Urothelium cell line (cell line): ENCODE measurements around the gene LEF1.
A peak's percentile ranks its signal among the peaks of the same experiment; 100 is the strongest.
"Not testable (repeated sequence)": the region's sequence is repeated elsewhere in the genome, so short reads cannot be mapped to it uniquely, and the experiment has no call there.

ENCODE experiments used
- DNase-seq: peaks from one replicate; pipeline ENCODE4 v3.0.0; 2011; ENCODE audit warnings: low spot score, mixed read lengths
- FAIRE-seq: peaks from 2 replicates; lab custom pipeline; 2011; peaks lifted over from hg19 to GRCh38; lab: Jason Lieb, UNC

LEF1 gene

DNA sequence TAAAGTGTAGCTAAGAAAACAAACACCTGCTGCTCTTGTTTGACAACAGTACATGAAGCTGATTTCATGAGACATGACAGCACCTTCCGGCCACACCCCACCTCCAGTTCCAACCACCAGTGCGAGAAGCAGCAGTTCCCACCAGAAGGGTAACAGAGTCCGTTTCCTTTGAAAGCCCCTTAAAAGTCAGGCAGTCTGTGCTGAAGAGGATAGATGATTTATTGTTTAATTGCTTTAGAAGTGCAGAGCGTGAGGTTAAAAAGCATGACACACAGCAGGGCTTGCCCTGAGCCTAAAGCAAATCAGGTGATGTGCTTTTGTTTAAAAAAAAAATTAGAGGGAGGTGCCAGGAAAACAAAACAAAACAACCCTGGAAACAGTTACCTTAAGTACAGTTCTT lies 96.4 kb downstream of the LEF1 start:
- DNase-seq = no peak
- FAIRE-seq = no peak

GRCh38 chr4:108070775-108071174 lies 98.0 kb downstream of the LEF1 start:
- DNase-seq = no peak
- no peak for FAIRE-seq

GRCh38 chr4:108068442-108068841 lies 100.3 kb downstream of the LEF1 start:
- DNase-seq = no peak
- FAIRE-seq = no peak

DNA sequence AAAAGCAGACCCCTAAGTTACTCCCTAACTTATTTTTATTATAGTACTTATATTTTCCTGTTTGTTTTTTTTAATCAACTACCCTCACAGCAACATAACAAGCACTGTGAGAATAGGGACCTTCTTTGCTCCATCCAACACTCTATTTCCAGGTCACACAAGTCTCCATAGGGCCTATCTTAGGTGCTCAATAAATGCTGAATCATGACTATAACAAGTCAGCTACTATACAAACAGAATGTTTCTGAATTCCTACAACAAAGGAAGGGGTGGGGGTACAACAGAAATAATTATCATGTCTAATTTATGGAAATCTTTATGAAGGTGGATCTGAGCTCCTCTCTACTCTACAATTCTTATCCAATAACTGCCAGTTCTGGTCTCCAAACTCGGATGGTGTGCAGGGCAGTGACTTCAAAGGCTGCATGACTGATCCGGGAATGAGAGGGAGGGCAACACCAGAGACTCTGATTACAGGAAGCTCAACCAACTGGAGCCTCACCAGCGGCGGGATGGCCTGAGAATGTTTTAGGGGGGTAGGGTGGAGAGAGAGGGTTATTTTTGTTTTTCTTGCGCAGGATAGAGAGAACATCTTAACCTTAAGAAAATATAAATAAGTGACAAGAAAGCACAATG lies 107.9 kb downstream of the LEF1 start:
- no peak for DNase-seq
- FAIRE-seq = no peak

DNA sequence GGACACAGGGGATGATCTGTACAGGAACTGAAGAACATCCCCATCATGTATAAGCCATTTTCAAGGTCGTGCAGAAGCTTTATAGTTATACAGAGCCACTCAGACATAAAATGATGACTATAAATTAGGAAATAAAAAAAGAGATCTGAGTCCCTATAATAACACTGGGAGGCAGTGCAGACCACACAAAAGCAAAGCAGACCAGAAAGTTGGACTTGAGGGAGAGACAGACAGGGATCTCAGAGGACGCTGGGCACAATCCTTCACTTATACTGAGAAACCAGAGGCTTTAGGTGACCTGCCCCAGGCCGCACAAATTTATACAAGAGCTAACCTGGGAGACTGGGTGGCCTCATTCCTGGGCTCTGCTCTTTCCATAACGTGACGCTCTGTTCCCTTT lies 108.6 kb downstream of the LEF1 start:
- peak; percentile 21 for DNase-seq
- no peak for FAIRE-seq

- DNase-seq = no peak
- FAIRE-seq = no peak
Measured at GRCh38 chr4:108058685-108059440, 109.9 kb downstream of the LEF1 start.

GRCh38 chr4:108056418-108056817 lies 112.3 kb downstream of the LEF1 start:
- no peak for FAIRE-seq

DNA sequence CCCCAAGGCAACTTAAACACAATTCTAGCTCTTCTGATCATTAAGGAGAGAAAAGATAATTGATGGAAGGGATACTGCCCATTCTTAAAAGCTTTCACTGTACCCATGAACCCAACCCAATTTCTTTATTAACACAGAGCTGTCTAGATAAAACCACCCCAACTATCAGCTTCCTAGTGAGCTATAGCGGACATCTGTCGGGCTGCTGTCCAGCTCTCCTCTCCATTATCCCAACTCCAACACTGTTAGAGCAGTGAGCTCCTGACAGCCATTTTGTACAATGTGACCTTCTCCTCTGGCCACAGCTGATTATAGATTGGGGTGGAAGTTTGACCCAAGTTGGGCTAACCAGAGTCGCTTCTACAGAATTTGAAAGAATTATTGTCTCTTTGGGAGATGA lies 112.9 kb downstream of the LEF1 start:
- no peak for DNase-seq
- no peak for FAIRE-seq

More at GRCh38 chr4:108056418-108056817, 112.3 kb downstream of the LEF1 start:
- no peak for DNase-seq

- DNase-seq (no peak), FAIRE-seq (no peak)
Measured at GRCh38 chr4:108054025-108054638, 114.6 kb downstream of the LEF1 start.

DNA sequence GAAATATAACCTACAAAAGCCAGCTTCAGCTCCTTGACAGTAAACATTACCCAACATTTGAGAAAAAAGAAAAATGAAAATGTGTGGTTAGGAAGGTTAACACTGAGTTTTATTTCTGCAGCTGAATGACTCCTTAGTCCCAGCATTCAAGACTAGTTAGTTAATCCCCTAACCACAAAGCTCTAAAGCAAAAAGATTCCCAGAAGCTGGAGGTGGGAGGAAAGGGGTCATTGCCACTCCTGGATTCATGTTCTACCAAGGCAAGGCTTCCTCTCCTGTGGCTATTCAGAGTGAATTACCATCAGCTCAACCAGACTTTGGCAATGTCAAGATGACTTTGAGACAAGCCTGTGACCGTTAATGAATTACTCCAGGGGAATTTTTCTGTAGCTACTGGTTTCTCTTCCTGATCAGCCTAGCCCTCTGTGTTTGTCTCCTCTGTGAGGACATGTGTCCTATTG lies 115.5 kb downstream of the LEF1 start:
- no peak for FAIRE-seq
- no peak for DNase-seq

- no peak for FAIRE-seq
- no peak for DNase-seq
Measured at GRCh38 chr4:108052558-108053120, 116.1 kb downstream of the LEF1 start.

GRCh38 chr4:108051343-108051742 lies 117.4 kb downstream of the LEF1 start:
- DNase-seq = no peak
- FAIRE-seq = no peak

DNA sequence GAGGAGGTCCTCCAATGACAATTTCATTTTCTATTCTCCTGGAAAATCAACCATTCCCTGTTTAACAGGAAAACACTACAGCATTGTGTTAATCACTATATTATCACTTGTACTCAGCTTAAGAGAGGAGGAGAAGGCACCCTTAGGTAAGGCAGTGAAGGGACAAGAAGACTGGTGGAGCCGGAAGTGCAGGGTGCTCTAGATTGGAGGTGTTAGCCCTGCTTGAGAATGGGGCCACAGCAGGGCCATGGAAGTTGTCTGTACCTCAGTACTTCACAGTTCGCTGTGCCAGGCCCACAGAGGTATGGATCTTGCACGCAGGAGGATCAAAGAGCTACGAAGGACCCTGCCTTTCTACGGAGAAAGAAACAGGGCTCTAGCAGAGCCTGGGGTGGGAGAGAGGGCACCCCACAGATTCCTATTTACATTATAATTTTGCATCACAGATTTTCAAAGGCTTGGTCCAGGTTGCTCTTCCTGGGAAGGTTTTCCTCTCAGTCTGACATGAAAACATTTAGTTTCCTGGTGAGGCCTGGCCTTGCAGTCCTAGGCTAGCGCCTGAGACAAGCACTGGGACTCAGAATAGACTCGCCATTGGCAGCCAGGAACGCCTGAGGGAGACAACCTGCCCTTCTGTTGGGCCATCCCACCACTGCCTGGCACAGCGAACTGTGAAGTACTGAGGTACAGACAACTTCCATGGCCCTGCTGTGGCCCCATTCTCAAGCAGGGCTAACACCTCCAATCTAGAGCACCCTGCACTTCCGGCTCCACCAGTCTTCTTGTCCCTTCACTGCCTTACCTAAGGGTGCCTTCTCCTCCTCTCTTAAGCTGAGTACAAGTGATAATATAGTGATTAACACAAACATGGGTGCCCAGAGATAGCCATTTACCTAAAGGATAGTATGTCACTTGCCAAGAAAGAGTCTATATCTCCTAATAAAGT lies 118.3 kb downstream of the LEF1 start:
- not testable (repeated sequence) for DNase-seq
- FAIRE-seq = peak; percentile 63

GRCh38 chr4:108049406-108049805 lies 119.3 kb downstream of the LEF1 start:
- DNase-seq (no peak), FAIRE-seq (no peak)

DNA sequence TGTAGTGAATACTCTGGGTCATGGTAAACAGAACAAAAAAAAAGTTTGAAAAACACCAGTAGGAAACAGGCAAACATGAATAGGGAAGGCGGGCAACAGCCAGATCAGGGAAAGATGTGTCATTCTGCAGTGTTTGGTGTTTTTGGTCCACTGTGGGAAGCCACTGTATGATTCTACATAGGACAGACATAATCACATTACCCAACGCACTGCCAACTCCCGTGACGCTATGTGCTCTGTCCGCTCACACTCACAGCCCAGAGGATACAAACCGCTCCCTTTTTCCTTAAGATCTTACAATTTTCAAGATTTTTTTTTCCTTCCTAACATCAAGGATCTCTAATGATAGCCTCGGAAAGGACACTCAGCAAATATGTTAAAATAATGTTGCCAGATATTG lies 119.7 kb downstream of the LEF1 start:
- no peak for FAIRE-seq
- DNase-seq = no peak

GRCh38 chr4:108048157-108048556 lies 120.6 kb downstream of the LEF1 start:
- DNase-seq (no peak), FAIRE-seq (no peak)

- DNase-seq (no peak), FAIRE-seq (no peak)
Measured at GRCh38 chr4:108047199-108047598, 121.5 kb downstream of the LEF1 start.

GRCh38 chr4:108045687-108046024 lies 123.1 kb downstream of the LEF1 start:
- DNase-seq (no peak), FAIRE-seq (no peak)

- FAIRE-seq (no peak), DNase-seq (no peak)
Measured at GRCh38 chr4:108044951-108045686, 123.6 kb downstream of the LEF1 start.

DNA sequence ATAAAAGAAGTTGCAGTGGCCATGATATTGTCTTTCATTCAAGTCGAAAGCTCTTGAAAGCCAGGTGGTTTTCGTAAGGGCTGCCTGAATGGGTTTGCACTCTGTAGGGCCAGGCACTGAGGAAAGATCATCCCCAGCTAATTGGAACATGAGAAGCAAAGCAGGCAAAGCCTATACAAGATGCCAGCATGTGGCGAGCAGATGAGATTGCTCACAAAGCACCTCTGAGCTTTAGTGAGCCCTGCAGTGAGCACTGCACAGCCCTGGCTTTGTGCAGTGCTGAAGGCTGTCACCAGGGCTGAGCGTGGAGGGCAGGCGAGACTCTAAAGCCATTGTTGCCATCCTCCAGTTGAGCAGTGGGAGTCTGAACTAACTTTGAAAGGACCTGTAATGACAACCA lies 125.2 kb downstream of the LEF1 start:
- DNase-seq (no peak), FAIRE-seq (no peak)
